PC-9 (cell line): ENCODE data around the gene ZNF45. TPM values are rescaled to one million over a fixed set of nuclear protein-coding genes. Genes with fewer than 3 reads are reported as not detected.
A peak's percentile ranks its signal among the peaks of the same experiment; 100 is the strongest.

Experiments used
- Bru-seq: library from RNA; stranded (reverse); fragments of 400-500 nt; gene quantifications from one replicate; lab custom pipeline; 2021; lab: Mats Ljungman, UMichigan
- BruChase-seq, 2 experiments: library from RNA; stranded (reverse); fragments of 400-500 nt; gene quantifications; one replicate each; lab custom pipeline; 2021; lab: Mats Ljungman, UMichigan
- BruUV-seq: library from RNA; stranded (reverse); fragments of 400-500 nt; replicated peaks from 2 replicates; lab custom pipeline; 2021; lab: Mats Ljungman, UMichigan
- CTCF ChIA-PET: fragments of 300-600 bp; sonication (Branson Sonifier 250); formaldehyde crosslinking; loops from one replicate; lab custom pipeline; 2022; ENCODE audit warnings: antibody characterized with exemption; lab: Charles Lee
- POLR2A ChIA-PET: fragments of 300-600 bp; sonication (Branson Sonifier 250); formaldehyde crosslinking; loops from one replicate; lab custom pipeline; 2022; ENCODE audit warnings: antibody characterized with exemption; ENCODE audit not compliant: unreplicated experiment; lab: Charles Lee
- DNase-seq, 2 experiments: peaks; one replicate each; pipeline versions ENCODE4 v3.0.0 to v3.0.0-alpha.2; 2015 to 2022; ENCODE audit warnings: mixed read lengths in 1 of 2
- H2AFZ ChIP-seq: fragments of 200-600 bp; sonication (generic); 2 replicates; pipeline ENCODE4 v1.8.1; 2017; ENCODE audit warnings: antibody characterized with exemption
- H3F3A ChIP-seq: fragments of 200-600 bp; sonication (generic); 2 replicates; pipeline ENCODE4 v1.8.1; 2017; ENCODE audit warnings: antibody characterized with exemption, mild to moderate bottlenecking, low read depth; ENCODE audit not compliant: insufficient read depth
- H3K27ac ChIP-seq: fragments of 200-600 bp; sonication (generic); 2 replicates; pipeline ENCODE4 v1.6.1; 2016; ENCODE audit warnings: mixed run types
- H3K27me3 ChIP-seq: fragments of 200-600 bp; sonication (generic); 2 replicates; pipeline ENCODE4 v1.6.1; 2016; ENCODE audit warnings: low read depth, mixed run types; ENCODE audit not compliant: insufficient read depth
- H3K36me3 ChIP-seq: fragments of 200-600 bp; sonication (generic); 2 replicates; pipeline ENCODE4 v1.6.1; 2016; ENCODE audit warnings: low read depth, mixed run types
- H3K4me1 ChIP-seq: fragments of 200-600 bp; sonication (generic); replicated peaks from 2 replicates; pipeline ENCODE4 v1.6.1; 2016; ENCODE audit warnings: mixed run types; ENCODE audit not compliant: insufficient read depth
- H3K4me2 ChIP-seq: fragments of 200-600 bp; sonication (generic); 2 replicates; pipeline ENCODE4 v1.6.1; 2017; ENCODE audit warnings: mixed run types
- H3K4me3 ChIP-seq: fragments of 200-600 bp; sonication (generic); 2 replicates; pipeline ENCODE4 v1.6.1; 2016; ENCODE audit warnings: mixed run types
- H3K79me2 ChIP-seq: fragments of 200-600 bp; sonication (generic); 2 replicates; pipeline ENCODE4 v1.6.1; 2017; ENCODE audit warnings: low read depth, mixed run types
- H3K9me2 ChIP-seq: fragments of 200-600 bp; sonication (generic); 2 replicates; pipeline ENCODE4 v1.8.1; 2017; ENCODE audit warnings: mild to moderate bottlenecking; ENCODE audit not compliant: insufficient read depth
- H3K9me3 ChIP-seq: fragments of 200-600 bp; sonication (generic); 2 replicates; pipeline ENCODE4 v1.8.1; 2016; ENCODE audit warnings: low read depth; ENCODE audit not compliant: insufficient read depth
- H4K20me1 ChIP-seq: fragments of 200-600 bp; sonication (generic); 2 replicates; pipeline ENCODE4 v1.8.1; 2017; ENCODE audit not compliant: insufficient read depth
- EZH2 ChIP-seq: fragments of 200-600 bp; sonication (generic); IDR thresholded peaks from 2 replicates; pipeline ENCODE4 v1.8.0; 2017; ENCODE audit warnings: antibody characterized with exemption, low read depth
- intact Hi-C: fragments of 100-400 bp; cut with micrococcal nuclease; formaldehyde crosslinking; loops from one replicate; pipeline ENCODE4 v1.10.0; 2022; ENCODE audit not compliant: unreplicated experiment
- long read RNA-seq: library from polyadenylated mRNA; stranded (forward); transcript quantifications from one replicate; pipeline ENCODE4 v2.0.0, GENCODE V29; 2022
- total RNA-seq: library from RNA; stranded (reverse); gene quantifications from 2 replicates; pipeline ENCODE4 v1.2.3, GENCODE V29; 2021
- TF ChIP-seq, protein P1 (sequence below): fragments of 200-600 bp; sonication (generic); conservative IDR thresholded peaks from 2 replicates; pipeline ENCODE4 v1.6.1; 2017; ENCODE audit warnings: mixed run types, antibody characterized with exemption, mild to moderate bottlenecking, moderate library complexity

ZNF45 gene
- total RNA-seq (6.9 and 10.3 TPM in 2 replicates), Bru-seq, nascent RNA (percentile 58 among the genes with signal in this experiment), BruChase-seq, experiment 1, labeled RNA remaining after a 2-hour chase (percentile 57 among the genes with signal in this experiment), BruChase-seq, experiment 2, labeled RNA remaining after a 6-hour chase (percentile 52 among the genes with signal in this experiment)
- long read RNA-seq, partial matches to known transcripts: 0 of 6 reads
- long read RNA-seq, other reads (novel, unspliced or antisense): 6 of 6 reads

DNA sequence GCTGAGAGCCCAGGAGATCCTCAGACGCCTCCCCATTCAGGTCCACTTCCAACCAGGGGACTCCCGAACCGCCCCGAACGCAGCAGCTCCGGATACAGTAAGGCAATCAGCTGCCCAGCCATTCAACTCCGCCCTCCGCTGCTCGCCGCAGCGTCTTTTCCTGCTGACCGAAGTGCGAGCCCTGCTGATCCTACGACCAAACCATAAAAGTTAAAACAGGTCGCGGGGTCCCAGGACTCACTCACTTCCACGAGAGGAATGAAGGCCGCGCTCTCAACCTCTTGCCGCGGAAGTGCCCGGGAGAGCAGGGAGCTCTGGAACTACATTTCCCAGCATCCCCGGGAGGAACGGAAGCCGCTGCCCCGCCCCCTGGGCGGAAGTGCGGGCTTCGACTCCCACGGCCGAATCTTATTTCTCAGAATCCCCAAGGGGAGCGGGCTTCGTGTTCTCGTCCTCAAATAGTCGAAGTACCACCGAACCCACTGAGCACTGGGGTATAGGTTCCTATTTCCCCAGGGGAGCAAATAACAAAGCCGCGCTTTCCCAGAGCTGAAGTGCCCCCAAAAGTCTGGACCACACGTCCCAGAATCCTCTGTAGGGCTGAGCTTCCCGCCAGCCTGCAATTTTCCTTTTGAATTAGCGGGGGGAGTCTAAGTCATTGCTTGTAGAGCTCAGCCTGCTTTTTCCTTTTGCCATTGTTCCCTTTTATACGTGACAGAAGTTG is at the start of gene ZNF45:
ZNF45 (minus strand) TSS at position 298 of the 724 bp plus-strand sequence. CDS start 13,097 bp downstream, outside the sequence.
- H2AFZ ChIP-seq: peak within 1 kb of the TSS; percentile 99
- POLR2A ChIA-PET: interaction anchor here (0.6 to 0.7 kb wide), 6 partner anchors 18 to 1848 kb away, joined by 3 to 10 read pairs (median 5); partner anchors contain the start of gene ZNF226

DNA sequence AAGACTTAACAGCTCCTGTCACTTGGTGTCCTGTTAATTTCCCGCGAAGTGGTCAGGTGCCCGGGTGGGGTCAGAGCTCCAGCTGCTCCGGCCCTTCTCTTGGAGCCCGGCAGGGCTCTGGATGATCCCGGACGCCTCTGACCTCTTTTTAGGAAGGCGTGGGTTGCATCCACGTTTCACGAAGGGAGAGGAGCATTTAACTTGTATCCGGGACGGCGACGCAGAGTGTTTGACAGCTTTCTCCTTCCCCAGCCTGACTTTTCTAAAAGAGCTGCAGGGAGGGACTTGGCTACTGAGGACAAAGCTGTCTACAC is 49.6 kb upstream of the ZNF45 start:
- no peak overlapping the region for H3K27ac ChIP-seq
- intact Hi-C loops: loop anchor here (1.0 to 10.0 kb wide), 6 partner anchors 18 to 320 kb away; partner anchors contain the start of genes ZNF221, ZNF224, ZNF225 and ZNF230

More for the DNA sequence above, at the start of gene ZNF45:
- intact Hi-C loops: loop anchor here (5.0 kb wide), 1 partner anchor 117 kb away; the partner anchor contains the start of gene ZNF223
- BruUV-seq: no TSS peak
- Histone ChIP-seq H3K4me3 (peak within 1 kb of the TSS; percentile 88), H3K79me2 (0 out of 2 replicates have a peak, but pooled peaks cover 3% of the 10 kb centered on the region), H3K4me2 (peak within 1 kb of the TSS; percentile 85), H3K9me3 (peaks cover 4% of the 10 kb centered on the region), H3F3A (peaks cover 8% of the 10 kb centered on the region; the same call in 1 of the 2 replicates), H3K9me2 (no peaks in the 10 kb centered on the region), H4K20me1 (no peaks in the 10 kb centered on the region), H3K27me3 (peaks cover under 1% of the 10 kb centered on the region; the same call in 1 of the 2 replicates), H3K4me1 (peaks cover 11% of the 10 kb centered on the region), H3K27ac (no peak within 1 kb of the TSS), H3K36me3 (peaks cover 26% of the 10 kb centered on the region)
- CTCF ChIA-PET: no interaction called here
- no peak for TF ChIP-seq EZH2
- peak; percentile 74 to 81 for DNase-seq

DNA sequence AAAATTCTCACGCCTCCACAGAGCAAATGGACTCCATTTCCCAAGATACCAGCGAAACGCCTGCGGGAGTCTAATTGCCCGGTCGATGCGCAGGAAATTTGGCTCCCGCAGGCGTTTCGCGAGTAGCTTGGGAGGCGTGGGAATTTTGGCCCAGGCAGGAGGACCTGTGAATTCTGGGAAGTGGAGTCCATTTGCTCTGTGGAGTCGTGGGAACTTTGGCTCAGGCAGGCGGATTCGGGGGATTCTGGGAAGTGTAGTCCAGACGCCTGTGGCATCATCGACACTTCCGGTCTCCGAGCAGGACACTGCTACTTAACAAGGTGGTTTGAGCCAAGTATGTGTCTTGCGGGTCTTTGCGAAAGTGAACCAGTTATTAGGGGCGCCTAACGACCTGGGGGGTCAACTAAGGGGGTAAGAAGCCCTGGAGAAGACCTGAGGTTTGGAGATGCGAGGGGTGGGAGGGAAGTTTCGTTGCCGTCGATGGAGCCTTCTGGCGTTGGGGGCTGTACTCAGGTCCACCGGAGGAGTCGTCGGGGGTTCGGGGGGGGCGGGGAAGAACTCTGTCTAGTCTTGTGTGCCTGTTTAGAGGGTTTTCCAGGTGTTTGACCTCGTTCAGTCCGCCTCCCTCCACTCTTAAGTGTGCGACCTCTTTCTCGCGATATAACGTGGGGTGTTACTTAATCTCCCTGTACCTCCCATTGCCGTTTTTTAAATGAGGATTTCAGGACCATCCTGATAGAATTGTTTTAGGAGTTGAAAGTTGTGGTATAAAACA is 49.0 kb upstream of the ZNF45 start, which contains the start of gene ZNF155:
ZNF155 (plus strand) TSS at position 277 of the 775 bp plus-strand sequence. CDS start 4,356 bp downstream, outside the sequence.
- Histone ChIP-seq H3K79me2 (peaks cover 11% of the 10 kb centered on the region), H3K4me2 (peak within 1 kb of the TSS; percentile 79), H3K36me3 (peaks cover 9% of the 10 kb centered on the region), H3K4me1 (no peaks in the 10 kb centered on the region; the same call in 1 of the 2 replicates), H4K20me1 (no peaks in the 10 kb centered on the region), H2AFZ (peak within 1 kb of the TSS; percentile 96), H3K9me3 (0 out of 2 replicates have a peak, but pooled peaks cover 3% of the 10 kb centered on the region), H3F3A (no peaks in the 10 kb centered on the region), H3K27me3 (no peaks in the 10 kb centered on the region), H3K9me2 (no peaks in the 10 kb centered on the region), H3K27ac (0 out of 2 replicates have a peak within 1 kb of the TSS, but pooled peaks have one; percentile 4), H3K4me3 (peak within 1 kb of the TSS; percentile 82)
- intact Hi-C loops: loop anchor here (1.0 to 10.0 kb wide), 6 partner anchors 18 to 321 kb away; partner anchors contain the start of genes ZNF221, ZNF224, ZNF225 and ZNF230
- DNase-seq: peak; percentile 84 to 94
- no TSS peak for BruUV-seq
- ChIA-PET POLR2A (no interaction called here), CTCF (no interaction called here)
- TF ChIP-seq EZH2: no peak
- TF ChIP-seq, protein P1, sequence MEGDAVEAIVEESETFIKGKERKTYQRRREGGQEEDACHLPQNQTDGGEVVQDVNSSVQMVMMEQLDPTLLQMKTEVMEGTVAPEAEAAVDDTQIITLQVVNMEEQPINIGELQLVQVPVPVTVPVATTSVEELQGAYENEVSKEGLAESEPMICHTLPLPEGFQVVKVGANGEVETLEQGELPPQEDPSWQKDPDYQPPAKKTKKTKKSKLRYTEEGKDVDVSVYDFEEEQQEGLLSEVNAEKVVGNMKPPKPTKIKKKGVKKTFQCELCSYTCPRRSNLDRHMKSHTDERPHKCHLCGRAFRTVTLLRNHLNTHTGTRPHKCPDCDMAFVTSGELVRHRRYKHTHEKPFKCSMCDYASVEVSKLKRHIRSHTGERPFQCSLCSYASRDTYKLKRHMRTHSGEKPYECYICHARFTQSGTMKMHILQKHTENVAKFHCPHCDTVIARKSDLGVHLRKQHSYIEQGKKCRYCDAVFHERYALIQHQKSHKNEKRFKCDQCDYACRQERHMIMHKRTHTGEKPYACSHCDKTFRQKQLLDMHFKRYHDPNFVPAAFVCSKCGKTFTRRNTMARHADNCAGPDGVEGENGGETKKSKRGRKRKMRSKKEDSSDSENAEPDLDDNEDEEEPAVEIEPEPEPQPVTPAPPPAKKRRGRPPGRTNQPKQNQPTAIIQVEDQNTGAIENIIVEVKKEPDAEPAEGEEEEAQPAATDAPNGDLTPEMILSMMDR: no peak

More for the DNA sequence above, 49.6 kb upstream of the ZNF45 start:
- DNase-seq: no peak
- peaks cover 15% of the 10 kb centered on the region for H3K36me3 ChIP-seq
- H4K20me1 ChIP-seq: no peaks in the 10 kb centered on the region
- H3K27me3 ChIP-seq: no peaks in the 10 kb centered on the region
- ChIA-PET CTCF (no interaction called here), POLR2A (no interaction called here)
- H3K4me1 ChIP-seq: no peaks in the 10 kb centered on the region; the same call in 1 of the 2 replicates
- TSS peak; percentile 71 for BruUV-seq
- H3K4me3 ChIP-seq: peak overlapping the region; percentile 82
- H2AFZ ChIP-seq: peak overlapping the region; percentile 96
- peak overlapping the region; percentile 79 for H3K4me2 ChIP-seq
- TF ChIP-seq, protein P1: no peak
- TF ChIP-seq EZH2: no peak
- H3K9me3 ChIP-seq: 0 out of 2 replicates have a peak, but pooled peaks cover 3% of the 10 kb centered on the region
- no peaks in the 10 kb centered on the region for H3K9me2 ChIP-seq
- no peaks in the 10 kb centered on the region for H3F3A ChIP-seq
- H3K79me2 ChIP-seq: peaks cover 11% of the 10 kb centered on the region
